HL-60 (cell line): ENCODE results near the gene BTBD9.

Experiments
- DNase-seq, 2 experiments: peaks; one replicate each; pipeline ENCODE4 v3.0.0-alpha.2; 2010 to 2020; ENCODE audit warnings: low read depth in 1 of 2, low spot score in 1 of 2
- H3K27ac ChIP-seq: fragments of 250-450 bp; sonication (Bioruptor Pico); replicated peaks from 2 replicates; pipeline ENCODE4 v1.5.1; 2020; ENCODE audit warnings: mild to moderate bottlenecking, moderate library complexity
- H3K27me3 ChIP-seq: fragments of 250-450 bp; sonication (Bioruptor Pico); 2 replicates; pipeline ENCODE4 v1.5.1; 2021; ENCODE audit warnings: mild to moderate bottlenecking, moderate library complexity; ENCODE audit not compliant: insufficient read depth, poor library complexity, severe bottlenecking
- H3K4me3 ChIP-seq: replicated peaks from 2 replicates; pipeline ENCODE4 v1.5.1; 2011; ENCODE audit warnings: mild to moderate bottlenecking, control low read depth, low read length; ENCODE audit not compliant: insufficient read depth
- CTCF ChIP-seq: IDR thresholded peaks from one replicate; pipeline ENCODE4 v1.5.1; 2011; ENCODE audit warnings: low read length, control low read depth, inconsistent platforms; ENCODE audit not compliant: insufficient read depth
- GABPA ChIP-seq: IDR thresholded peaks from 2 replicates; pipeline ENCODE4 v1.6.1; 2012; ENCODE audit warnings: low read depth
- POLR2AphosphoS5 ChIP-seq: IDR thresholded peaks from 2 replicates; pipeline ENCODE4 v1.6.1; 2012; ENCODE audit warnings: low read depth
- REST ChIP-seq: IDR thresholded peaks from 2 replicates; pipeline ENCODE4 v1.6.1; 2012; ENCODE audit warnings: low read depth; ENCODE audit not compliant: insufficient replicate concordance
- SPI1 ChIP-seq: IDR thresholded peaks from 2 replicates; pipeline ENCODE4 v1.6.1; 2012; ENCODE audit warnings: low read depth, mild to moderate bottlenecking, borderline replicate concordance

BTBD9 gene

GRCh38 chr6:38178584-38178886 is 461.2 kb downstream of the BTBD9 start:
- H3K4me3 ChIP-seq: no peak overlapping the region
- H3K27me3 ChIP-seq: no peaks in the 10 kb centered on the region
- no peak for TF ChIP-seq CTCF
- TF ChIP-seq REST: no peak
- TF ChIP-seq GABPA: no peak
- no peak for TF ChIP-seq POLR2AphosphoS5
- H3K27ac ChIP-seq: no peak overlapping the region
- DNase-seq: no peak

- no peak for TF ChIP-seq REST
- no peak for TF ChIP-seq POLR2AphosphoS5
- no peak for TF ChIP-seq GABPA
- no peak for TF ChIP-seq SPI1
- no peak for TF ChIP-seq CTCF
- DNase-seq: no peak
These were observed 461.7 kb downstream of the BTBD9 start for GRCh38 chr6:38177882-38178583.

GRCh38 chr6:38176797-38177751 is 462.7 kb downstream of the BTBD9 start:
- DNase-seq: no peak
- H3K27me3 ChIP-seq: no peaks in the 10 kb centered on the region
- H3K4me3 ChIP-seq: no peak overlapping the region
- no peak overlapping the region for H3K27ac ChIP-seq
- TF ChIP-seq CTCF (no peak), GABPA (no peak), REST (no peak), SPI1 (no peak), POLR2AphosphoS5 (no peak)

More at GRCh38 chr6:38177882-38178583, 461.7 kb downstream of the BTBD9 start:
- Histone ChIP-seq H3K27me3 (no peaks in the 10 kb centered on the region), H3K4me3 (no peak overlapping the region), H3K27ac (no peak overlapping the region)
